H1 (cell line): ENCODE data around the gene FAAP100. TPM values are rescaled to one million over a fixed set of nuclear protein-coding genes. Genes with fewer than 3 reads are reported as not detected.

Experiments
- CHD2 ChIP-seq: IDR thresholded peaks from 2 replicates; pipeline ENCODE4 v1.6.1; 2012; ENCODE audit warnings: low read length, improper control_type of control experiment
- CHD7 ChIP-seq: fragments of 300-600 bp; sonication (generic); IDR thresholded peaks from 2 replicates; pipeline ENCODE4 v1.7.1; 2012; ENCODE audit warnings: low read length, moderate library complexity, mild to moderate bottlenecking, inconsistent platforms; ENCODE audit not compliant: insufficient replicate concordance
- FOSL1 ChIP-seq: IDR thresholded peaks from 2 replicates; pipeline ENCODE4 v1.6.1; 2011; ENCODE audit warnings: mild to moderate bottlenecking, low read depth, low read length, moderate library complexity; ENCODE audit not compliant: insufficient read depth
- JUN ChIP-seq: IDR thresholded peaks from 2 replicates; pipeline ENCODE4 v1.6.1; 2011; ENCODE audit warnings: low read depth, mild to moderate bottlenecking, improper control_type of control experiment, low read length
- KDM4A ChIP-seq: IDR thresholded peaks from one replicate; pipeline ENCODE4 v1.7.1; 2012; ENCODE audit warnings: low read depth, mild to moderate bottlenecking, moderate library complexity, low read length, inconsistent platforms; ENCODE audit not compliant: severe bottlenecking
- NRF1 ChIP-seq: IDR thresholded peaks from 2 replicates; pipeline ENCODE4 v1.6.1; 2011; ENCODE audit warnings: mild to moderate bottlenecking, low read depth, low read length, improper control_type of control experiment
- RNF2 ChIP-seq: fragments of 200-900, 300-1000 bp; sonication (generic); IDR thresholded peaks from 2 replicates; pipeline ENCODE4 v1.7.1; 2016; ENCODE audit warnings: borderline replicate concordance, low read depth, mild to moderate bottlenecking, antibody characterized with exemption, low read length; ENCODE audit not compliant: poor library complexity, severe bottlenecking; ENCODE audit errors: missing control alignments
- SRF ChIP-seq: IDR thresholded peaks from 2 replicates; pipeline ENCODE4 v1.6.1; 2011; ENCODE audit warnings: mild to moderate bottlenecking, low read depth, low read length, moderate library complexity
- TBP ChIP-seq: IDR thresholded peaks from 2 replicates; pipeline ENCODE4 v1.6.1; 2011; ENCODE audit warnings: low read depth, low read length, improper control_type of control experiment
- polyA plus RNA-seq, 7 experiments: library from polyadenylated mRNA; depleted of rRNA in 3 of 7; stranded (reverse) in 5 of 7; unstranded in 2 of 7; fragments of >200 nt in 5 of 7; fragments of 200-250 nt in 2 of 7; gene quantifications; 1 replicate in 5 of 7; 2 replicates in 1 of 7; 4 replicates in 1 of 7; pipeline versions ENCODE4 v1.2.1 to v1.2.3, GENCODE V29; 2011 to 2013; ENCODE audit warnings: missing spikeins in 2 of 7, mixed read lengths in 2 of 7
- total RNA-seq: library from RNA; stranded (reverse); fragmentation: NEBNext Ultra II Directional; extraction: Animal tissue kit (Norgen Biotek cat#: 25700); gene quantifications from 2 replicates; pipeline ENCODE4 v1.2.1, GENCODE V29; 2021
- TF ChIP-seq, protein P1 (sequence below): IDR thresholded peaks from 2 replicates; pipeline ENCODE4 v1.6.1; 2012; ENCODE audit warnings: low read length, inconsistent platforms

The FAAP100 gene
- total and polyA plus RNA-seq, 2 of the 8 experiments (the other 6 are each of a cell fraction or from before 2014, with no cell fraction given): 23.2 to 41.8 TPM

- TF ChIP-seq CHD7 (no peak), FOSL1 (no peak), JUN (no peak), NRF1 (no peak), SRF (no peak), TBP (no peak), KDM4A (no peak), CHD2 (no peak), RNF2 (no peak)
- TF ChIP-seq, protein P1, sequence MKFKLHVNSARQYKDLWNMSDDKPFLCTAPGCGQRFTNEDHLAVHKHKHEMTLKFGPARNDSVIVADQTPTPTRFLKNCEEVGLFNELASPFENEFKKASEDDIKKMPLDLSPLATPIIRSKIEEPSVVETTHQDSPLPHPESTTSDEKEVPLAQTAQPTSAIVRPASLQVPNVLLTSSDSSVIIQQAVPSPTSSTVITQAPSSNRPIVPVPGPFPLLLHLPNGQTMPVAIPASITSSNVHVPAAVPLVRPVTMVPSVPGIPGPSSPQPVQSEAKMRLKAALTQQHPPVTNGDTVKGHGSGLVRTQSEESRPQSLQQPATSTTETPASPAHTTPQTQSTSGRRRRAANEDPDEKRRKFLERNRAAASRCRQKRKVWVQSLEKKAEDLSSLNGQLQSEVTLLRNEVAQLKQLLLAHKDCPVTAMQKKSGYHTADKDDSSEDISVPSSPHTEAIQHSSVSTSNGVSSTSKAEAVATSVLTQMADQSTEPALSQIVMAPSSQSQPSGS: no peak
- TF ChIP-seq, all 59 proteins: peak for 0
Measured at GRCh38 chr17:81556863-81557262, 4.7 kb upstream of the FAAP100 start (continued).
